HUDEP-2 (cell line): ENCODE results near the gene EFHC2.

Source experiments
- DNase-seq, 76 experiments: peaks; one replicate each; lab custom pipeline; 2025; ENCODE audit not compliant: unreplicated experiment in 76 of 76; lab: John Stamatoyannopoulos, UW

EFHC2 gene, protein sequence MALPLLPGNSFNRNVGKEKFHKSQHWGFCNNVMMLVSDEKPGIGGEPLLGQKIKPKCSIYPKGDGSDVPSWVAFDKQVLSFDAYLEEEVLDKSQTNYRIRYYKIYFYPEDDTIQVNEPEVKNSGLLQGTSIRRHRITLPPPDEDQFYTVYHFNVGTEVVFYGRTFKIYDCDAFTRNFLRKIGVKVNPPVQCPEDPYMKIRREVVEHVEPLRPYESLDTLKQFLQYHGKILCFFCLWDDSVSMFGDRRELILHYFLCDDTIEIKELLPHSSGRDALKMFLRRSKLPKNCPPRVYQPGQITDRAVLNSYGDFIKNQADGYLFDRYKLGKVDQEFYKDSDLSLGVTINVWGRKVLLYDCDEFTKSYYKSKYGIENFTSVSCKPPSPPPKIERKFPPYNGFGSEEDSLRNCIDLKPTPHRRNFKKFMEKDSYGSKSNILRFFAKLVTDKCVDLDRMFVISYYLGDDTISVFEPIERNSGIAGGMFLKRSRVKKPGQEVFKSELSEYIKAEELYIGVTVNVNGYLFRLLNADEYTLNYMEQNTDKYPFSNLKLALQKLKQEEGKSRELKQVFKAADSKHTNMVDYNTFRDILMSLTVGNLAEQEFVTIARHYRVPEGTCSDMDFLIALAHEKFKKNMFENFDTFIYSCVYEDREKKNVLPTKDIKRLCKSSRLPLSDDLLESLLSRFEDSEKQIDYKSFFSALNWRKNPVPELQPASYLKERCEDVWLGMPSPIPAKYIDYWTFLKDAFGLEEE

GRCh38 chrX:44343412-44344141 lies at the start of gene EFHC2:
TSS of gene EFHC2 (minus strand) at chrX:44343672. CDS start at chrX:44343588, 84 bp downstream.
- DNase-seq = no peak

- DNase-seq = no peak
Measured at GRCh38 chrX:44392767-44393166, 49.3 kb upstream of the EFHC2 start.

DNA sequence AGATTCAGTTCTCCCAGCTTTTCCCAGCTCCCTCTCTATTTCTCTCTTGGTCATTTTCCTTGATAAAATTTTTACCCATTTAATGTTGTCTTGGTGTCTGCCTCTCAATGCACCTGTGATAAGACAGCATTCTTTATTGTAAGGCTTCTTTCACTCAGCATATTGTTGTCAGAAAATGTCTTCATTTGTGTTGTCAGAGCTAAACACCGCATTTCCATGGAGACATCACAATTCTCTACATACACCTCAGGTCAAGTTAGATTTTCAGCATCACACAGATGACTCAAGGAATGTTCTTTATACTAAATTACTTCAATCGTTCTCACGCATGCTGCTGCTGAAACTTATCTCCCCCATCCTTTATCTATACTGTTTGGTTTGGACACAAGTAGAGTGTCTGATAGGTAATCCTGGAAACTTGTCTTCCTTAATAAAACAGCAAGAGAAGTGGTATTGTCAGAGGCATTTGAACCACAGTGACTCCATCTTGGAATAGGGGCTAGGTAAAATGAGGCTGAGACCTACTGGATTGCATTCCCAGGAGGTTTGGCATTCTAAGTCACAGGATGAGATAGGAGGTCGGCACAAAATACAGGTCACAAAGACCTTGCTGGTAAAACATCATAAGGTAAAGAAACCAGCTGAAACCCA lies 41.3 kb upstream of the EFHC2 start:
- DNase-seq = no peak

- DNase-seq = no peak
Measured at GRCh38 chrX:44382871-44383270, 39.4 kb upstream of the EFHC2 start.

- DNase-seq = no peak
Measured at GRCh38 chrX:44352758-44353157, 9.3 kb upstream of the EFHC2 start.

GRCh38 chrX:44349561-44349960 lies 6.1 kb upstream of the EFHC2 start:
- no peak for DNase-seq

- DNase-seq = peak in 1 of 76 experiments; percentile 2
Measured at GRCh38 chrX:44344687-44345086, 1.2 kb upstream of the EFHC2 start.

- DNase-seq = peak in 2 of 76 experiments; percentile 0
Measured at GRCh38 chrX:44344194-44344593, 722 bp upstream of the EFHC2 start.

DNA sequence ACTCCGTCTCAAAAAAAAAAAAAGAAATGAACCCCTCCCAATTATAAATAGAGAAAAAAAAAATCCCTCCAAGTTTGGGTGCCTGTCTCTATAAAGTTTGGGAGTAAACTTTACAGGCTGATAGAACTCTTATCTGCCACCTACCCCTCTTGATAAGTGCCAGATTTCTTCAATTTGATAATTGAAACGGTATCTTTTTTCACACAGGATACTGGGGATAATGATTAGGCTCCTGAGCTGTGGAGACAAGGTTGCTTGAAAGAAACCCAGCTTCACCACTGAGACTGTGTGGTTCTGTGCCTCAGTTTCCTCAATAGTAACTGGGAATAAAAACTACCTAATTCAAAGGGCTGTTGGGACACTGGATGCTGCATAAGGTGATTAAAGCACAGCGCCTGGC lies 606 bp downstream of the EFHC2 start:
- no peak for DNase-seq

- no peak for DNase-seq
Measured at GRCh38 chrX:44338361-44338760, 5.1 kb downstream of the EFHC2 start.

- no peak for DNase-seq
Measured at GRCh38 chrX:44332437-44332836, 11.0 kb downstream of the EFHC2 start.

GRCh38 chrX:44330227-44330626 lies 13.2 kb downstream of the EFHC2 start:
- DNase-seq = no peak

GRCh38 chrX:44319550-44319949 lies 23.9 kb downstream of the EFHC2 start:
- DNase-seq = no peak

DNA sequence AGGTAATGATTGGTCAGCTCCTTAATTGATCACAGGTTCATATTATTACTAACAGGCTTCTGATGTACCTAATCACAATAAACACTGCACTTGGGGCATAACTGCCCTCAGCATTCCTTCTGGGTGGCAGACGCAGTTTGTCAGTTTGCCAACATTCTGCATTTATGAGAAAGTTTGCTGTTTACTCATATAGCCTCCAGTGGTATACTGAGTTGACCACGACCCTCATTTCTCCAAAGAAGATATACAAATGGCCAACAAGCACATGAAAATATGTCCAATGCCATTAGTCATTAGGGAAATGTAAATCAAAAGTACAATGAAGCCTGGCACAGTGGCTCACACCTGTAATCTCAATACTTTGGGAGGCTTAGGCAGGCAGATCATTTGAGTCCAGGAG lies 26.3 kb downstream of the EFHC2 start:
- DNase-seq = no peak

DNA sequence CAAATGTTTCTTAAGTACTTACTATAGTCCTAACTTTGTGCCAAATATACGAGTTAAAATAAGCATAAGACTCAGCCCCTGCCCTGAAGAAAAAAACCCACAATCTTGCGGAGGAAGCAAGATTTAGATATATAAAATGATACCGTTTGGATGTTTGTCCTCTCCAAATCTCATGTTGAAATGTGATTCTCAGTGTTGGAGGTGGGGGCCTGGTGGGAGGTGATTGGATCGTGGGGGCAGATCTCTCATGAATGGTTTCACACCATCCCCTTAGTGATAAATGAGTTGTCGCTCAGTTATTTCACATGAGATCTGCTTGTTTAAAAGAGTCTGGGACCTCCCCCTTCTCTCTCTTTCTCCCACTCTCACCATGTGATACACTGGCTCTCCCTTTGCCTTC lies 28.7 kb downstream of the EFHC2 start:
- peak in 1 of 76 experiments; percentile 24 for DNase-seq

DNA sequence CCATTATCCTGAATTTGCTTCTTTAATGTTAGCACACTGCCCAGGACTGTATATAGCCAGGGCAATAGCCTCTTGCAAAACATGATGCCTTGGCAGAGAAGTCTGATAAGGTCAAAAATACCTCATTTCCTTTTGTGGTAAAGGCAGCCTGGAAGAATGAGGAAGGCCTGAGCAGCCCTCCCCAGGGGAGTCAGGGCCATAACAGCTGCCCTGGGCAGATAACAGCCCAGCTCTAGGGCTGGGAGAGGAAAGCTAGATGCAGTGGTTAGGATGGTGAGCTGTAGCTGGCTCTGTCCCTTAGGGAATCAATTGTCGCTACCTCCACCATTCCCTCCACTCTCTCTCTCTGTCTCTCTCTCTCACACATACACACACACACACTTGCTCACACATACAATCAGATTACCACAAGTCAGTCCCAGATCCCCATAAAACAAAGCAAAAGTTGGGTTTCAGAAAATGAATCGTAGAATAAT lies 29.2 kb downstream of the EFHC2 start:
- peak in 74 of 76 experiments; percentile 3 to 88 (median 59) for DNase-seq

GRCh38 chrX:44312421-44312820 lies 31.1 kb downstream of the EFHC2 start:
- DNase-seq = no peak

DNA sequence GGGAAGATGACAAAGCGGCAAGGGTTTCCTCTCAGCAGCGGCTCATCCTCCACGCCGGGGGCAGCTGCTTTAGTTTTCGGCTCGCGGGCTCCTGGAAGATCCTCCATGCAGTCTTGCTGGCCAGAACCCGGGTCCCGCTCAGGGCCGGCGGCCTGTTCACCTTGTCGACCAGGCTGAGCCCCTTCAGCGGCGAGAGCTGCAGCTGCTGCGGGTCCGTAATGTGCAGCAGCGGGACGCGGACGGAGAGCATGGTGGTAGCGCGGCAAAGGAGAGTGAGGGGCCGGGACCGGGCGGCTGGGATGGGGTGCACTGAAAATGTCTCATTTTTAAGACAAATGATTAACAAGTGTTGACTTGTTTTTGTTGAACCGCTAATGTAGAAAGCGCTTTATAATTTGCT lies 33.2 kb downstream of the EFHC2 start:
- no peak for DNase-seq

DNA sequence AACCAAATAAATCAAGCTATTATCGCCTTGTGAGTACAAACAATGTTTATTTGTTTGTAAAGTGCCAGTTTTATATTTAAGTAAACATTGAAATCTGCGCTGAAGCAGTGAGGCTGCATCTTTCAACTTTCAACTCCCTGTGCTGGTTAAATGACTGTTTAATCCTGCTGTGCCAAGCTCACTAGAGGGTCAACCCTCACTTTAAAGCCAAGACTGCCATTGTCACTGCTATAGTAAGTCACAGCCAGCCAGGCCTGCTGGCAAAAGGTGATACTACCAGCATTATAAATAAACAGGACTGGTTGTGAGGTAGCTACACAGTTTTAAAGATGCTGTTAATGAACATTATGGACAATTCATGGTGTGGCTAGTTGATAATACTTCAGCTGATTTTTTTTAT lies 34.6 kb downstream of the EFHC2 start:
- DNase-seq = no peak

DNA sequence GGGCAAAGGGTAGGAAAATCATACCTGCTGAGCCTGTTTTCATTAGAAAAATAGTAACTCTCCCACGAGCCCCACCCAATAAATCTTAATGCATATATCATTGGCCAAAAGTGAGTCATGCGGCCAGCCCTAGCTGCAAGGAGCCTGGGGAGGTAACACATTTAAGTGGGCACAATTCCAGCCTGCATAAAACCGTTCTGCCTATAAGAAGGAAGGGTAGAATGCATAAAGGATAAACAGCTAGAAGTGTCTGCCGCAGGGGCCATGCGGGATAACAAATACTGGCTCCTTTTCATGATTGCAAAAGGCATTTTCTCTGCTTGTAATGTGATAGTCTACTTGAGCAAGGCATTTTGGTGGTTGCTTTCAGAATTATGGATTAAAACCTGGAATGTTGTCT lies 37.1 kb downstream of the EFHC2 start:
- peak in 9 of 76 experiments; percentile 0 to 24 (median 3) for DNase-seq

GRCh38 chrX:44305921-44306320 lies 37.6 kb downstream of the EFHC2 start:
- no peak for DNase-seq
